Nephron progenitor cell (in vitro differentiated cells): ENCODE results near the gene ZNF391.

Source experiments
- DNase-seq: peaks from one replicate; pipeline ENCODE4 v3.0.0; 2021
- H3K27ac Mint-ChIP-seq: 2 replicates; pipeline ENCODE4 v1.8.0; 2021; ENCODE audit warnings: mild to moderate bottlenecking, moderate library complexity, mixed read lengths
- H3K27me3 Mint-ChIP-seq: 2 replicates; pipeline ENCODE4 v1.8.0; 2021; ENCODE audit warnings: mild to moderate bottlenecking, low read depth, mixed read lengths; ENCODE audit not compliant: poor library complexity
- H3K36me3 Mint-ChIP-seq: 2 replicates; pipeline ENCODE4 v1.8.0; 2021; ENCODE audit warnings: low read depth, mixed read lengths
- H3K4me1 Mint-ChIP-seq: 2 replicates; pipeline ENCODE4 v1.8.0; 2021; ENCODE audit warnings: mixed read lengths
- H3K4me3 Mint-ChIP-seq: 2 replicates; pipeline ENCODE4 v1.8.0; 2021; ENCODE audit warnings: mild to moderate bottlenecking, moderate library complexity, mixed read lengths
- H3K9me3 Mint-ChIP-seq: 2 replicates; pipeline ENCODE4 v1.8.0; 2021; ENCODE audit warnings: mild to moderate bottlenecking, moderate library complexity, mixed read lengths
- TF ChIP-seq, protein P1 (sequence below): fragments of 200-600 bp; sonication (generic); IDR thresholded peaks from 2 replicates; pipeline ENCODE4 v1.5.0; 2021; ENCODE audit warnings: antibody characterized with exemption

The ZNF391 gene

GRCh38 chr6:27428966-27429365, 40.4 kb downstream of the ZNF391 start:
- Mint-ChIP-seq H3K4me1 (no peaks in the 10 kb centered on the region), H3K4me3 (no peak overlapping the region), H3K36me3 (peaks cover 2% of the 10 kb centered on the region), H3K27me3 (peaks cover 19% of the 10 kb centered on the region), H3K27ac (no peak overlapping the region), H3K9me3 (peaks cover 28% of the 10 kb centered on the region)
- TF ChIP-seq, protein P1, sequence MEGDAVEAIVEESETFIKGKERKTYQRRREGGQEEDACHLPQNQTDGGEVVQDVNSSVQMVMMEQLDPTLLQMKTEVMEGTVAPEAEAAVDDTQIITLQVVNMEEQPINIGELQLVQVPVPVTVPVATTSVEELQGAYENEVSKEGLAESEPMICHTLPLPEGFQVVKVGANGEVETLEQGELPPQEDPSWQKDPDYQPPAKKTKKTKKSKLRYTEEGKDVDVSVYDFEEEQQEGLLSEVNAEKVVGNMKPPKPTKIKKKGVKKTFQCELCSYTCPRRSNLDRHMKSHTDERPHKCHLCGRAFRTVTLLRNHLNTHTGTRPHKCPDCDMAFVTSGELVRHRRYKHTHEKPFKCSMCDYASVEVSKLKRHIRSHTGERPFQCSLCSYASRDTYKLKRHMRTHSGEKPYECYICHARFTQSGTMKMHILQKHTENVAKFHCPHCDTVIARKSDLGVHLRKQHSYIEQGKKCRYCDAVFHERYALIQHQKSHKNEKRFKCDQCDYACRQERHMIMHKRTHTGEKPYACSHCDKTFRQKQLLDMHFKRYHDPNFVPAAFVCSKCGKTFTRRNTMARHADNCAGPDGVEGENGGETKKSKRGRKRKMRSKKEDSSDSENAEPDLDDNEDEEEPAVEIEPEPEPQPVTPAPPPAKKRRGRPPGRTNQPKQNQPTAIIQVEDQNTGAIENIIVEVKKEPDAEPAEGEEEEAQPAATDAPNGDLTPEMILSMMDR, result no peak
- no peak for DNase-seq

DNA sequence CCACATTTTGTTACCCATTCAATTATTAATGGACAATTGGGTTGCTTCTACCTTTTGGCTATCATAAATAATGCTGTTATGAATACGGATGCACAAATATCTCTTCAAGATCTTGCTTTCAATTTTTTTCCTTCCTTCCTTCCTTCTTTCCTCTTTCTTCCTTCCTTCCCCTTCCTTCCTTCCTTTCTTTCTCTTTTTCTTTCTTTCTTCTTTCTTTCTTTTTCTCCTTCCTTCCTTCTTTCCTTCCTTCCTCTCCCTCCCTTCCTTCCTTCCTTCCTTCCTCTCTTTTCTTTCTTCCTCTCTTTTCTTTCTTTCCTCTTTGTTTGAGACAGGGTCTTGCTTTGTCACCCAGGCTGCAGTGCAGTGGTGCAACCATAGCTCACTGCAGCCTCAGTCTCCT, 45.2 kb downstream of the ZNF391 start:
- TF ChIP-seq, protein P1, result no peak
- Mint-ChIP-seq H3K27ac (no peak overlapping the region), H3K27me3 (peaks cover 24% of the 10 kb centered on the region), H3K4me1 (no peaks in the 10 kb centered on the region), H3K4me3 (no peak overlapping the region), H3K36me3 (peaks cover 6% of the 10 kb centered on the region), H3K9me3 (peaks cover 45% of the 10 kb centered on the region)
- DNase-seq, result no peak

DNA sequence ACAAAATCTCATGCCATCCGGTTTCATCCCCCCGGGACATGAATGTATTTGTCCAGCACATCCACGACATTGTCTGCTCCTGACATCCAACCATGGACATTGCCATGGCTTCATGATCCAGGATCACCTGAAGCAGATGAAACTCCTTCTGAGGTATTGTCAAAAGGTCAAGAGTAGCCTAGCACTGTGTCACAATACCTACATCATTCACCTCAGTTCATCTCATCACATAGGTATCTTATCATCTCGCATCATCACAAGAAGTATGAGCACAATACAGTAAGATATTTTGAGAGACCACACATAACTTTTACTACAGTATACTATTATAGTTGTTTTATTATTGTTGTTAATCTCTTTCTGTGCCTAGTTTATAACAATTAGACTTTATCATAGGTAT, 50.8 kb downstream of the ZNF391 start:
- Mint-ChIP-seq H3K4me3 (no peak overlapping the region), H3K9me3 (peaks cover 44% of the 10 kb centered on the region), H3K36me3 (peaks cover 12% of the 10 kb centered on the region), H3K27ac (no peak overlapping the region), H3K4me1 (no peaks in the 10 kb centered on the region), H3K27me3 (peaks cover 6% of the 10 kb centered on the region)
- TF ChIP-seq, protein P1, result no peak
- no peak for DNase-seq

DNA sequence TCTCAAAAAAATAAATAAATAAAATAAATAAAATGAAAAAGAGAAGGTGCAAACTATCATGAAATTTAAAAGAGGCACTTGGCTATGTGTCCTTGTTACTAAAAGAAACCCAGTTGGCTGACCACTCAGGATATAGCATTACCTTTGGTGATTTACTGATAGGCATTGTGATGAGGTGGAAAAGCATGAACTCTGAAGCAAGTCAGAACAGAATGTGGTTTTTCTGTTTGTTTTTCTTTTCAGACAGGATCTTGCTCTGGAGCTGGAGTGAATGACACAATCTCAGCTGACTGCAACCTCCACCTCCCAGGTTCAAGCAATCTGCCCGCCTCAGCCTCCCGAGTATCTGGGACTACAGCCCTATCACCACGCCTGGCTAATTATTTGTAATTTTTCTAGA, 52.4 kb downstream of the ZNF391 start:
- Mint-ChIP-seq H3K9me3 (peaks cover 29% of the 10 kb centered on the region), H3K4me3 (no peak overlapping the region), H3K27me3 (peaks cover 3% of the 10 kb centered on the region), H3K36me3 (peaks cover 14% of the 10 kb centered on the region), H3K4me1 (no peaks in the 10 kb centered on the region), H3K27ac (no peak overlapping the region)
- no peak for DNase-seq
- TF ChIP-seq, protein P1, result no peak

GRCh38 chr6:27442932-27443331, 54.4 kb downstream of the ZNF391 start:
- no peak overlapping the region for H3K27ac Mint-ChIP-seq
- no peak overlapping the region for H3K4me3 Mint-ChIP-seq
- H3K27me3 Mint-ChIP-seq, result peaks cover 3% of the 10 kb centered on the region
- peaks cover 28% of the 10 kb centered on the region for H3K9me3 Mint-ChIP-seq
- no peak for DNase-seq
- peaks cover 30% of the 10 kb centered on the region for H3K36me3 Mint-ChIP-seq
- TF ChIP-seq, protein P1, result no peak
- H3K4me1 Mint-ChIP-seq, result no peaks in the 10 kb centered on the region

GRCh38 chr6:27448456-27448855, 59.9 kb downstream of the ZNF391 start:
- peaks cover 79% of the 10 kb centered on the region for H3K36me3 Mint-ChIP-seq
- no peak overlapping the region for H3K4me3 Mint-ChIP-seq

More at GRCh38 chr6:27448456-27448855, 59.9 kb downstream of the ZNF391 start:
- H3K4me1 Mint-ChIP-seq, result no peaks in the 10 kb centered on the region
- no peak overlapping the region for H3K27ac Mint-ChIP-seq
- H3K9me3 Mint-ChIP-seq, result peaks cover 59% of the 10 kb centered on the region
- TF ChIP-seq, protein P1, result no peak
- no peak for DNase-seq
- H3K27me3 Mint-ChIP-seq, result peaks cover 2% of the 10 kb centered on the region
